Lung (tissue), 12 donors: ENCODE measurements around the gene PKHD1. TPM values are rescaled to one million over a fixed set of nuclear protein-coding genes. Genes with fewer than 3 reads are reported as not detected.

Source experiments
- ATAC-seq: fragments of 200-7000 bp; cut with Tn5 transposase; one replicate; pipeline ENCODE4 v1.9.1; 2020; ENCODE audit warnings: moderate number of reproducible peaks; ENCODE audit not compliant: insufficient read depth, low FRiP score
- DNase-seq, 3 donors: peaks; one replicate each; pipeline ENCODE4 v3.0.0-alpha.2; 2013 to 2017
- H3K27ac ChIP-seq, 2 donors: one replicate each; pipeline ENCODE4 v1.5.1; 2013; ENCODE audit warnings: mild to moderate bottlenecking in 2 of 2, moderate library complexity in 2 of 2, control low read depth in 1 of 2, inconsistent platforms in 1 of 2, low read depth in 1 of 2, low read length in 1 of 2
- H3K27me3 ChIP-seq, 3 donors: one replicate each; pipeline ENCODE4 v1.5.1; 2013; ENCODE audit warnings: low read length in 2 of 3; ENCODE audit not compliant: control insufficient read depth in 3 of 3, insufficient read depth in 3 of 3
- H3K36me3 ChIP-seq, 4 donors: one replicate each; pipeline ENCODE4 v1.5.1; 2013; ENCODE audit warnings: low read length in 4 of 4, mild to moderate bottlenecking in 1 of 4, moderate library complexity in 1 of 4; ENCODE audit not compliant: control insufficient read depth in 4 of 4, insufficient read depth in 4 of 4
- H3K4me1 ChIP-seq, 5 donors: one replicate each; pipeline ENCODE4 v1.5.1; 2013; ENCODE audit warnings: low read length in 5 of 5, mild to moderate bottlenecking in 2 of 5, moderate library complexity in 1 of 5; ENCODE audit not compliant: control insufficient read depth in 5 of 5, insufficient read depth in 5 of 5
- H3K4me3 ChIP-seq: one replicate; pipeline ENCODE4 v1.5.1; 2013; ENCODE audit warnings: mild to moderate bottlenecking, control low read depth, moderate library complexity
- H3K9ac ChIP-seq, 2 donors: one replicate each; pipeline ENCODE4 v1.5.1; 2013; ENCODE audit warnings: low read length in 2 of 2, control low read depth in 1 of 2; ENCODE audit not compliant: insufficient read depth in 1 of 2
- H3K9me3 ChIP-seq, 4 donors: one replicate each; pipeline ENCODE4 v1.5.1; 2013; ENCODE audit warnings: low read length in 3 of 4, mild to moderate bottlenecking in 1 of 4, moderate library complexity in 1 of 4; ENCODE audit not compliant: control insufficient read depth in 4 of 4, insufficient read depth in 3 of 4
- CTCF ChIP-seq: IDR thresholded peaks from 2 replicates; pipeline ENCODE4 v1.5.1; 2012; ENCODE audit warnings: mild to moderate bottlenecking; ENCODE audit errors: control extremely low read depth, extremely low read depth
- WGBS, 2 donors: extraction: QIAGEN DNeasy Blood & Tissue Kit; methylation state at CpG; one replicate each; pipeline ENCODE4 v1.1.7; 2013; 5-methylcytosine and 5-hydroxymethylcytosine counted together
- polyA plus RNA-seq, 2 donors: library from polyadenylated mRNA; stranded (reverse); fragments of 200-250 nt; gene quantifications; one replicate each; pipeline ENCODE4 v1.2.1, GENCODE V29; 2013
- total RNA-seq, 2 donors: library from RNA; depleted of rRNA in 1 of 2; stranded (reverse); fragments of >200 nt in 1 of 2; gene quantifications; one replicate each; pipeline ENCODE4 v1.2.1, GENCODE V29; 2014 to 2021
- donor health status: control.
- donor health status: control.
- donor health status: Bipolar disorder and iron deficiency.
- donor health status: healthy.
- donor health status: DM: yes; HTN: yes; CAD: no.

PKHD1 gene
- total and polyA plus RNA-seq, 4 donors: 0.01 to 6.1 (median 0.09) TPM

- TF ChIP-seq CTCF: no peak
- H3K4me1 ChIP-seq: no peaks in the 10 kb centered on the region
- no peak for ATAC-seq
- H3K4me3 ChIP-seq: no peak overlapping the region
- no peak overlapping the region for H3K9ac ChIP-seq
- no peak overlapping the region for H3K27ac ChIP-seq
- no peaks in the 10 kb centered on the region for H3K27me3 ChIP-seq
- DNase-seq: no peak
- WGBS, 2 donors: 81 to 88% methylated on average over 5 of the region's 5 CpGs
- no peaks in the 10 kb centered on the region for H3K36me3 ChIP-seq
- H3K9me3 ChIP-seq: peaks cover 0 to 4% (median 0%) of the 10 kb centered on the region in 4 donors
Measured at GRCh38 chr6:52074716-52075115, 12.7 kb downstream of the PKHD1 start.

GRCh38 chr6:52074155-52074554, 13.3 kb downstream of the PKHD1 start:
- DNase-seq (no peak), ATAC-seq (no peak)
- Histone ChIP-seq H3K27me3 (no peaks in the 10 kb centered on the region), H3K36me3 (no peaks in the 10 kb centered on the region), H3K9ac (no peak overlapping the region), H3K27ac (no peak overlapping the region), H3K4me3 (no peak overlapping the region), H3K9me3 (peaks cover 0 to 4% (median 0%) of the 10 kb centered on the region in 4 donors), H3K4me1 (no peaks in the 10 kb centered on the region)
- WGBS, 2 donors: 71 to 79% methylated on average over 2 of the region's 2 CpGs
- TF ChIP-seq CTCF: no peak

- no peaks in the 10 kb centered on the region for H3K9me3 ChIP-seq
- TF ChIP-seq CTCF: no peak
- DNase-seq (no peak), ATAC-seq (no peak)
- H3K9ac ChIP-seq: no peak overlapping the region
- H3K27ac ChIP-seq: no peak overlapping the region
- no peaks in the 10 kb centered on the region for H3K27me3 ChIP-seq
- H3K4me3 ChIP-seq: no peak overlapping the region
- no peaks in the 10 kb centered on the region for H3K36me3 ChIP-seq
- H3K4me1 ChIP-seq: peaks cover 0 to 4% (median 0%) of the 10 kb centered on the region in 5 donors
Measured at GRCh38 chr6:52065621-52066020, 21.8 kb downstream of the PKHD1 start.
